Kidney epithelial cell (primary cell): ENCODE data around the gene TEX44. TPM values are rescaled to one million over a fixed set of nuclear protein-coding genes. Genes with fewer than 3 reads are reported as not detected.

Experiments
- DNase-seq: peaks from one replicate; pipeline ENCODE4 v3.0.0-alpha.2; 2010; ENCODE audit warnings: low read depth
- H3K27me3 ChIP-seq: 2 replicates; pipeline ENCODE4 v1.6.0; 2011; ENCODE audit warnings: low read length; ENCODE audit not compliant: control insufficient read depth, insufficient read depth
- H3K36me3 ChIP-seq: 2 replicates; pipeline ENCODE4 v1.5.1; 2011; ENCODE audit warnings: low read length; ENCODE audit not compliant: control insufficient read depth, insufficient read depth
- H3K4me3 ChIP-seq: 2 replicates; pipeline ENCODE4 v1.5.1; 2011; ENCODE audit warnings: low read depth, mild to moderate bottlenecking, control low read depth, low read length
- total RNA-seq: library from RNA; depleted of rRNA; stranded (reverse); fragments of >200 nt; gene quantifications from 2 replicates; pipeline ENCODE4 v1.2.3, GENCODE V29; 2015
- TF ChIP-seq, protein P1 (sequence below): IDR thresholded peaks from 2 replicates; pipeline ENCODE4 v1.5.1; 2011; ENCODE audit warnings: mild to moderate bottlenecking, moderate library complexity, low read length, control low read depth, inconsistent platforms; ENCODE audit not compliant: insufficient read depth, poor library complexity, severe bottlenecking

Gene TEX44
- not detected in 2 replicates for total RNA-seq

DNA sequence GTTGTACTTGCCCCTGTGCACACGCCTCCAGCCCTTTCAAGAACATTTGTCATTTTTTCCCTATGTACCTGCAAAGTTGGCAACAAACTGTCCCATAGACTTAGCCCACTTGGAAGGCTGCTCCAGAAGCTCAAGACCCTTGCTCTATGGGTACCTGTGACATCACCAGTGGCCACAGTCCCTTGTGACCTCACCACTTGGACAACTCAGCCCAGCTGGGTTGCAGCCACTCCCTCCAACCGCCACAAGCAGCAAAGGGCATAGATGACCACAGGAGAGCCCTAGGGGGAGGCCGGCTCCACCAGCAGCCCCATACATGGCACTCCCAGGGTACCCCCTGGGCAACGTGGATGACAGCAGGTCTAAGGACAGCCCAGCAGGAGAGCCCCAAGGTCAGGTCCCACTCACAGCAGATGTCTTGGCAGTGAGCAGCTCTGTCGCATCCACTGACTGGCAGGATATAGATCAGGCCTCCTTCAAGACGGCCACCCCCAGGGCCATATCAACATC lies at the start of gene TEX44:
TSS of gene TEX44 (plus strand) at position 229 of the 510 bp plus-strand sequence. CDS start at position 317, 88 bp downstream.
- no peak for DNase-seq
- H3K36me3 ChIP-seq, result no peaks in the 10 kb centered on the region
- H3K4me3 ChIP-seq, result no peak within 1 kb of the TSS
- TF ChIP-seq, protein P1, sequence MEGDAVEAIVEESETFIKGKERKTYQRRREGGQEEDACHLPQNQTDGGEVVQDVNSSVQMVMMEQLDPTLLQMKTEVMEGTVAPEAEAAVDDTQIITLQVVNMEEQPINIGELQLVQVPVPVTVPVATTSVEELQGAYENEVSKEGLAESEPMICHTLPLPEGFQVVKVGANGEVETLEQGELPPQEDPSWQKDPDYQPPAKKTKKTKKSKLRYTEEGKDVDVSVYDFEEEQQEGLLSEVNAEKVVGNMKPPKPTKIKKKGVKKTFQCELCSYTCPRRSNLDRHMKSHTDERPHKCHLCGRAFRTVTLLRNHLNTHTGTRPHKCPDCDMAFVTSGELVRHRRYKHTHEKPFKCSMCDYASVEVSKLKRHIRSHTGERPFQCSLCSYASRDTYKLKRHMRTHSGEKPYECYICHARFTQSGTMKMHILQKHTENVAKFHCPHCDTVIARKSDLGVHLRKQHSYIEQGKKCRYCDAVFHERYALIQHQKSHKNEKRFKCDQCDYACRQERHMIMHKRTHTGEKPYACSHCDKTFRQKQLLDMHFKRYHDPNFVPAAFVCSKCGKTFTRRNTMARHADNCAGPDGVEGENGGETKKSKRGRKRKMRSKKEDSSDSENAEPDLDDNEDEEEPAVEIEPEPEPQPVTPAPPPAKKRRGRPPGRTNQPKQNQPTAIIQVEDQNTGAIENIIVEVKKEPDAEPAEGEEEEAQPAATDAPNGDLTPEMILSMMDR, result no peak
- H3K27me3 ChIP-seq, result peaks cover 4% of the 10 kb centered on the region

DNA sequence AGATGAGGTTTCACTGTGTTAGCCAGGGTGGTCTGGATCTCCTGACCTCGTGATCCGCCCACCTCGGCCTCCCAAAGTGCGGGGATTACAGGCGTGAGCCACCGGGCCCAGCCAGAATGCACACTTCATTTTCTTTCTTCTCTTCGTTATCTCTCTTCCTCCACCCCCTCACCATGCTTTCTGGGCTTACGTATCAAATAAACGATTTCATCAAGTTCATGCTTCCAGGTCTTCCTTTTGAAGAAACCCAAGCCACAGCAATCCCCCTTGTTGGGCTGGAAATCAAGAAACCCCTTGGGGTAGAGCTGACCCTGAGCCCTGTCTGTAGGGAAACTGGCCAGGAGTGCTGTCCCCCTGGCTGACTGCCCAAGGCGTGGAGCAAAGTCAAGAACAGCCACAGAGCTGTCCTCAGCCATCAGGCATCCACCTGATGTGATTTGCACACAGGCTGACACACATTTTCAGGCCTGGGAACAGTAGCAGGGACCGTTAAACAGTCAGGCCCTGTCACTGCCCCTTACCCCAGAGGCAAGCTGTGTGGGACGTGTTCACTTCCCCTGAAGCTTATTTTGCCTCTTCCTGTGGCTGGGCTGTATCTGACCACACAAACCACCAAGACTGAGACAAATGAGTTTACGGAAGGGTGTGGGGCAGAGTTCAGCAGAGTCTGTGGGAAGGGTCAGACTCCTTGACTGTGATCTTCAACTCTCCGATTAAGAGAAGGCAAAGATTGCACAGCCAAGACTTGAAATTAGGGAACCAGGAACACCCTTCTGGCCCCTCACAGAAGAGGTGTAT lies 47.4 kb upstream of the TEX44 start:
- H3K4me3 ChIP-seq, result no peak overlapping the region
- TF ChIP-seq, protein P1, result no peak
- H3K27me3 ChIP-seq, result peaks cover 4% of the 10 kb centered on the region
- H3K36me3 ChIP-seq, result no peaks in the 10 kb centered on the region
- peak; percentile 28 for DNase-seq

DNA sequence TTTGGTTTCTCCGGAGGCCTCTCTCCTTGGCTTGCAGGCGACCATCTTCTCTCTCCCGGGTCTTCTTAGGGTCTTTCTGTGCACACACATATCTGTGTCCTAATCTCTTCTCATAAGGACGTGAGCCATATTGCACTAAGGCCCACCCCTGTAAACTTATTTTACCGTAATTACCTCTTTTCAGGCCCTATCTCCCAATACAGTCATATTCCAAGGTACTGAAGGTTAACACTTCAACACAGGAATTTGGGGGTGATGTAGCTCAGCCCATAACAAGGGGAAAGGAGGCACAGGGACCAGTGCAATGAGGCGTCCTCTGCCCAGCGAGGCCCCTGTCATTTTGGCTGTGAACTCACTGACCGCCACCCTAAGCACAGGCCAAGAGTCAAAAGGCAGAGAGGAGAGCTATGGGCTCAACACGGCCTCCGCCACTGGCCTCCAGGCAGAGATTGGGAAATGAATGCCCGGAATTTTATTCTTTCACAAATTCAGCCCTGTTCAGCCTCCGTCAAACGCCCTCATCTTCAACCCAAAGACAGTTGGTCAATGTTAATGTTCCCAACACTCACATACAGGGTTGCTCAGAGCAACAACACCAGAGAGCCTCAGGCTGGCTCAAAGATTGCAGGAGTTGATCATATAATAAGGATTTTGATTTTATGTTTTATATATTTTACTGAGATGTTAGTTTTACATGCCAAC lies 46.5 kb upstream of the TEX44 start:
- Histone ChIP-seq H3K36me3 (no peaks in the 10 kb centered on the region), H3K27me3 (peaks cover 4% of the 10 kb centered on the region), H3K4me3 (no peak overlapping the region)
- no peak for DNase-seq
- TF ChIP-seq, protein P1, result no peak

DNA sequence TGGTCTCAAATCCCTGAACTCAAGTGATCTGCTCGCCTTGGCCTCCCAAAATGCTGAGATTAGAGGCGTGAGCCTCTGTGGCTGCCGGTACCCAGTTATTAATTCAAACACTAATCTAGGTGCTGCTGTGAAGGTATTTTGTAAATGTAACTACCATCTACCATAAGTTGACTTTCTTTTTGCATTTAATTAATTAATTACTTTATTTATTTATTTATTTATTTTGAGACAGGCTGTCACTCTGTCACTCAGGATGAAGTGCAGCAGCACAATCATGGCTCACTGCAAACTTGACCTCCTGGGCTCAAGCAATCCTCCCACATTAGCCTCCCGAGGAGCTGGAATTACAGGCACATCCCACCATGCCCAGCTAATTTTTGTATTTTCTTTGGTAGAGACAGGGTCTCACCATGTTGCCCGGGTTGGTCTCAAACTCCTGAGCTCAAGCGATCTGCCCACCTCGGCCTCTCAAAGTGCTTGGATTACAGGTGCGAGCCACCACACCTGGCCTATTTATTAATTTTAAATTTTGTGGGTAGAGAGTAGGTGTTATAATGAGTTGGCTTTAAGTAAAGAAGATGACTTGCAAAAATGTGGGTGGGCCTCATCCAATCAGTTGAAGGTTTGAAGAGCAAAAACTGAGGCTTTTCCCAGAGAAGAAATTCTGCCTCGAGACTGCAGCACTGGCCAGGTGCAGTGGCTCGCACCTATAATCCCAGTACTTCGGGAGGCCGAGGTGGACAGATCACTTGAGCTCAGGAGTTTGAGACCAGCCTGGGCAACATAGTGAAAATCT lies 45.2 kb upstream of the TEX44 start:
- TF ChIP-seq, protein P1, result no peak
- Histone ChIP-seq H3K27me3 (peaks cover 2% of the 10 kb centered on the region), H3K36me3 (no peaks in the 10 kb centered on the region), H3K4me3 (no peak overlapping the region)
- DNase-seq, result no peak

DNA sequence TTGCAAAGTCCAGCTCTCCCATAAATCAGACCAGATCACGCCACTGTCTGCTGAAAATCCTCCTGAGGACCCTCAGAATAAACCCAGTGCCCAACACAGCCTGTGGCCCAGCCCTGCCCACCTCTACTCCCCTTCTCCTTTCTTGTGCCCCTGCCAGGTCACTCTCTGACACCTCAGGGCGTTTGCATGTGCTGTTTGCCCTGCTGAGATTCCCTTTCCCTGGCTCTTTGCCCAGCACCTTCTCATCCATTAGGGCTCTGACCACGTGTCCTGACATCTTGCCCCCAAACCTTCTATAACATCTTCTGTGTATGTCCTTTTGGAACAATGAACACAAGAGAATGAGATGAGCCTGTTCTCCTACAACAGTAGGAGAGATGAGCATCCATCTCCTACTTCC lies 43.9 kb upstream of the TEX44 start:
- no peaks in the 10 kb centered on the region for H3K36me3 ChIP-seq
- TF ChIP-seq, protein P1, result no peak
- no peak for DNase-seq
- H3K27me3 ChIP-seq, result peaks cover 2% of the 10 kb centered on the region
- no peak overlapping the region for H3K4me3 ChIP-seq
